22Rv1 (cell line): Measurements from ENCODE around the gene OR2AP1.
"Not testable (repeated sequence)": the region's sequence is repeated elsewhere in the genome, so short reads cannot be mapped to it uniquely, and the experiment has no call there.

Experiments used
- H3K27ac ChIP-seq: fragments of 450-650 bp; 2 replicates; pipeline ENCODE4 v1.5.1; 2017
- ZFX ChIP-seq: fragments of 450-650 bp; IDR thresholded peaks from 2 replicates; pipeline ENCODE4 v1.6.1; 2017; ENCODE audit warnings: antibody characterized with exemption, borderline replicate concordance
- TF ChIP-seq, protein P1 (sequence below): fragments of 450-650 bp; IDR thresholded peaks from 2 replicates; pipeline ENCODE4 v1.5.1; 2017; ENCODE audit warnings: mild to moderate bottlenecking

Gene OR2AP1

DNA sequence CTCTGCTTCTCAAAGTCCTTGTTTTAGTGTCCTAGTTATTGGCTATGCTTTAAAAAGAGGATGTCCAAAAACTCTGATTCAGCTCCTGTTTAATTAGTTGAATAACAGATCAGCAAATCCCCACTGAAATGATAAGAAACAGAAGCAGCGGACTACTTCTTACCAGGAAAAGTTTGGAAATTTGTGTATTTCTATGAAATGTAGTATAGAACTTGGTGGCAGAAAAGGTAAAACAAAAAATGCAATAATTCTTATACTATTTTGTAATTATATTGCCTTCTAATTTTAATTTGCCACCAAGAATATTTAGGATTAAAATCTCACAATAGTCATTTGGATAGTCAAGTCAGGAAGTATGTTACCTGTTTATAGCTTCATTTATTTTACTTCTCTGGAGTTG, at the start of gene OR2AP1:
Gene OR2AP1 (plus strand): TSS at position 301 of the 400 bp plus-strand sequence. CDS start 1,947 bp downstream, outside the sequence.
- no peak within 1 kb of the TSS for H3K27ac ChIP-seq
- TF ChIP-seq ZFX: no peak
- TF ChIP-seq, protein P1, sequence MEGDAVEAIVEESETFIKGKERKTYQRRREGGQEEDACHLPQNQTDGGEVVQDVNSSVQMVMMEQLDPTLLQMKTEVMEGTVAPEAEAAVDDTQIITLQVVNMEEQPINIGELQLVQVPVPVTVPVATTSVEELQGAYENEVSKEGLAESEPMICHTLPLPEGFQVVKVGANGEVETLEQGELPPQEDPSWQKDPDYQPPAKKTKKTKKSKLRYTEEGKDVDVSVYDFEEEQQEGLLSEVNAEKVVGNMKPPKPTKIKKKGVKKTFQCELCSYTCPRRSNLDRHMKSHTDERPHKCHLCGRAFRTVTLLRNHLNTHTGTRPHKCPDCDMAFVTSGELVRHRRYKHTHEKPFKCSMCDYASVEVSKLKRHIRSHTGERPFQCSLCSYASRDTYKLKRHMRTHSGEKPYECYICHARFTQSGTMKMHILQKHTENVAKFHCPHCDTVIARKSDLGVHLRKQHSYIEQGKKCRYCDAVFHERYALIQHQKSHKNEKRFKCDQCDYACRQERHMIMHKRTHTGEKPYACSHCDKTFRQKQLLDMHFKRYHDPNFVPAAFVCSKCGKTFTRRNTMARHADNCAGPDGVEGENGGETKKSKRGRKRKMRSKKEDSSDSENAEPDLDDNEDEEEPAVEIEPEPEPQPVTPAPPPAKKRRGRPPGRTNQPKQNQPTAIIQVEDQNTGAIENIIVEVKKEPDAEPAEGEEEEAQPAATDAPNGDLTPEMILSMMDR: no peak

DNA sequence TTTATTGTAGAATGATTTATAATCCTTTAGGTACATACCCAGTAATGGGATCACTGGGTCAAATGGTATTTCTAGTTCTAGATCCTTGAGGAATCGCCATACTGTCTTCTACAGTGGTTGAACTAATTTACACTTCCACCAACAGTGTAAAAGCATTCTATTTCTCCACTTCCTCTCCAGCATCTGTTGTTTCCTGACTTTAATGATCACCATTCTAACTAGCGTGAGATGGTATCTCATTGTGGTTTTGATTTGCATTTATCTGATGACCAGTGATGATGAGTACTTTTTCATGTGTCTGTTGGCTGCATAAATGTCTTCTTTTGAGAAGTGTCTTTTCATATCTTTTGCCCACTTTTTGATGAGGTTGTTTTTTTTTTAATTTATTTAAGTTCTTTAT, 24.0 kb upstream of the OR2AP1 start:
- not testable (repeated sequence) for H3K27ac ChIP-seq

- no peak overlapping the region for H3K27ac ChIP-seq
- TF ChIP-seq ZFX: no peak
- TF ChIP-seq, protein P1: no peak
Measured at GRCh38 chr12:55548756-55549155, 23.5 kb upstream of the OR2AP1 start.

DNA sequence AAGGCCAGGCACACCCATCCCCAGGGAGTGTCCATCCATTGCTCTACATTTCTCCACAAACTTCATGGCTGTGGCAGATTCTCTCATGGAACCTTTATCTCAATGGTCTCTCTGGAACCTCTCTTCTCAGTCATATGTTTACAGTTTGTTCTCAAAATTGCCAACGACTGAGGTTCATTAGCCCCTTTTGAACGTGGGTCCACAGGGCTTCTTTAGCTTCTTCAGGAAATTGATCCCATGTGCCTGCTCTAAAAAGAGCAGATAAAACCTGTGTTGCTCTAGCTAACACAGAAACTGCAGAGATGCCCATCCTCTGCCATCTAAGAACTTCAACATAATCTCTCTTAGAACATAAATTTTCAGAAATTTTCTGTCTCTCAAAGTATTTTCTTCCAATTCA, 23.0 kb upstream of the OR2AP1 start, which contains the start of gene OR6C4:
Gene OR6C4 (plus strand): TSS at position 301 of the 400 bp plus-strand sequence. CDS start 1,625 bp downstream, outside the sequence.
- TF ChIP-seq, protein P1: no peak
- no peak for TF ChIP-seq ZFX
- no peak within 1 kb of the TSS for H3K27ac ChIP-seq

- no peak overlapping the region for H3K27ac ChIP-seq
Measured at GRCh38 chr12:55554296-55554695, 18.0 kb upstream of the OR2AP1 start.

GRCh38 chr12:55570060-55570459, 2.2 kb upstream of the OR2AP1 start:
- not testable (repeated sequence) for H3K27ac ChIP-seq

More at GRCh38 chr12:55554296-55554695, 18.0 kb upstream of the OR2AP1 start:
- TF ChIP-seq, protein P1: no peak
- TF ChIP-seq ZFX: no peak

- not testable (repeated sequence) for H3K27ac ChIP-seq
Measured at GRCh38 chr12:55570689-55571088, 1.6 kb upstream of the OR2AP1 start.

DNA sequence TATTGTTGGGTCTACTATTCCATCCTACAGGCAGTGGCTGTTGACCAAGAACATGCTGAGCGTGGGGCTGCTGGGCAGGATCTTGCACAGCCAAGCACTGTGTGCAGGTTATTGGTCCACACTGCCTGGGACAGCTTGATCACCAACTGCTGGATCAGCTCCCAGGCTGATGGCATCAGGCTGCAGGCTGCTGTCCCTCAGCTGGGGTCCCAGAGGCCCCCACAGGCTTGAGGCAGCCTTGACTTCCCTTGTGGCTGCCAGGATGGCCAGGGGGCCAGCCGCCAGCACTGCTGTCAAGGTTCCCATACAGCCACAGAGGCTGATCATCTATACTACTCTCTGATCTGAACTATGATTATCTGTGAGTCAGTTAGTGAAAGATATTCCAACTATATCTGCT, 9.8 kb downstream of the OR2AP1 start:
- TF ChIP-seq ZFX: no peak
- TF ChIP-seq, protein P1: no peak
- no peak overlapping the region for H3K27ac ChIP-seq

- no peak overlapping the region for H3K27ac ChIP-seq
- TF ChIP-seq, protein P1: no peak
- no peak for TF ChIP-seq ZFX
Measured at GRCh38 chr12:55585817-55586216, 13.5 kb downstream of the OR2AP1 start.

DNA sequence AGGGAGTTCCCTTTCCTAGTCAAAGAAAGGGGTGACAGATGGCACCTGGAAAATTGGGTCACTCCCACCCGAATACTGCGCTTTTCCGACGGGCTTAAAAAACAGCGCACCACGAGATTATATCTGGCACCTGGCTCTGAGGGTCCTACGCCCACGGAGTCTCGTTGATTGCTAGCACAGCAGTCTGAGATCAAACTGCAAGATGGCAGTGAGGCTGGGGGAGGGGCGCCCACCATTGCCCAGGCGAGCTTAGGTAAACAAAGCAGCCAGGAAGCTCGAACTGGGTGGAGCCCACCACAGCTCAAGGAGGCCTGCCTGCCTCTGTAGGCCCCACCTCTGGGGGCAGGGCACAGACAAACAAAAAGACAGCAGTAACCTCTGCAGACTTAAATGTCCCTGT, 17.9 kb downstream of the OR2AP1 start:
- H3K27ac ChIP-seq: not testable (repeated sequence)
